OCI-LY3 (cell line): Measurements from ENCODE around the gene CACNA1I.

Source experiments
- CTCF ChIP-seq: fragments of 200-600, 300-600 bp; sonication (generic); IDR thresholded peaks from 2 replicates; pipeline ENCODE4 v1.5.1; 2014; ENCODE audit warnings: antibody characterized with exemption, low read length, low read depth
- EZH2phosphoT487 ChIP-seq: fragments of 200-600 bp; shearing (Covaris generic); IDR thresholded peaks from 2 replicates; pipeline ENCODE4 v1.6.1; 2018; ENCODE audit warnings: antibody characterized with exemption, mixed run types, low read depth

DNA sequence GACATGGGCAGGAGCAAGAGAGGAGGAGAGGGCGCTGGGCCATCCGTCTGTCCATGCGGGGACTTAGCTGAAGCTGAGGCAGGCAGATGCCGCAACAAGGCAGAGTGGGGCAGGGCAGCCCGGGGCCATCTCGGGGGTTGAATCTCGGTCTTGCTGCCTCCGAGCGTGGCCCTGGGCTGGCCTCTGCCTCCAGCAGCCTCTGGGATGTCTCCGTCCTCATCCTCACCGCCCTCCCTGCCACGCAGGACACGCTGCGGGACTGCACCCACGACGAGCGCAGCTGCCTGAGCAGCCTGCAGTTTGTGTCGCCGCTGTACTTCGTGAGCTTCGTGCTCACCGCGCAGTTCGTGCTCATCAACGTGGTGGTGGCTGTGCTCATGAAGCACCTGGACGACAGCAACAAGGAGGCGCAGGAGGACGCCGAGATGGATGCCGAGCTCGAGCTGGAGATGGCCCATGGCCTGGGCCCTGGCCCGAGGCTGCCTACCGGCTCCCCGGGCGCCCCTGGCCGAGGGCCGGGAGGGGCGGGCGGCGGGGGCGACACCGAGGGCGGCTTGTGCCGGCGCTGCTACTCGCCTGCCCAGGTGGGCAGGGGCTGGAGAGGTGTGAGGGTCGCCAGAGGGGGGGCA lies 108.4 kb downstream of the CACNA1I start:
- TF ChIP-seq CTCF: no peak
- no peak for TF ChIP-seq EZH2phosphoT487
